Endodermal cell (in vitro differentiated cells): ENCODE data around the gene PWWP2B. TPM values are rescaled to one million over a fixed set of nuclear protein-coding genes. Genes with fewer than 3 reads are reported as not detected.

Experiments
- DNase-seq: peaks from one replicate; pipeline ENCODE4 v3.0.0-alpha.2; 2017
- H3K27ac ChIP-seq: 2 replicates; pipeline ENCODE4 v1.5.1; 2013; ENCODE audit warnings: mild to moderate bottlenecking, low read depth, low read length, moderate library complexity
- H3K27me3 ChIP-seq: 2 replicates; pipeline ENCODE4 v1.6.1; 2013; ENCODE audit warnings: mild to moderate bottlenecking, low read length, moderate library complexity; ENCODE audit not compliant: insufficient read depth, control insufficient read depth, poor library complexity, severe bottlenecking
- H3K36me3 ChIP-seq: 2 replicates; pipeline ENCODE4 v1.7.0; 2013; ENCODE audit warnings: mild to moderate bottlenecking, low read length, moderate library complexity; ENCODE audit not compliant: control insufficient read depth, insufficient read depth
- H3K4me1 ChIP-seq: one replicate; pipeline ENCODE4 v1.7.0; 2013; ENCODE audit warnings: low read length; ENCODE audit not compliant: control insufficient read depth, insufficient read depth
- H3K4me3 ChIP-seq: 2 replicates; pipeline ENCODE4 v1.5.1; 2013; ENCODE audit warnings: mild to moderate bottlenecking, low read length, moderate library complexity
- H3K9ac ChIP-seq: 2 replicates; pipeline ENCODE4 v1.6.1; 2013; ENCODE audit warnings: mild to moderate bottlenecking, low read length, moderate library complexity; ENCODE audit not compliant: poor library complexity, severe bottlenecking; ENCODE audit errors: extremely low read depth
- H3K9me3 ChIP-seq: 2 replicates; pipeline ENCODE4 v1.6.1; 2013; ENCODE audit warnings: mild to moderate bottlenecking, low read length, moderate library complexity; ENCODE audit not compliant: control insufficient read depth
- H3K27ac Mint-ChIP-seq: 2 replicates; pipeline ENCODE4 v1.8.0; 2020; ENCODE audit warnings: mixed read lengths
- H3K27me3 Mint-ChIP-seq: 2 replicates; pipeline ENCODE4 v1.8.0; 2021; ENCODE audit warnings: mild to moderate bottlenecking, mixed read lengths; ENCODE audit not compliant: insufficient read depth
- H3K36me3 Mint-ChIP-seq: 2 replicates; pipeline ENCODE4 v1.8.0; 2020; ENCODE audit warnings: low read depth, mixed read lengths
- H3K4me1 Mint-ChIP-seq: 2 replicates; pipeline ENCODE4 v1.8.0; 2020; ENCODE audit warnings: mixed read lengths
- H3K4me3 Mint-ChIP-seq: 2 replicates; pipeline ENCODE4 v1.8.0; 2020; ENCODE audit warnings: mild to moderate bottlenecking, moderate library complexity, mixed read lengths
- H3K9me3 Mint-ChIP-seq: 2 replicates; pipeline ENCODE4 v1.8.0; 2020; ENCODE audit warnings: mild to moderate bottlenecking, mixed read lengths
- WGBS, 2 experiments: methylation state at CpG; one replicate each; pipeline versions ENCODE4 v1.1.5 to v1.1.7; 2013; ENCODE audit warnings: missing lambda C conversion rate in 2 of 2, mixed read lengths in 1 of 2; ENCODE audit not compliant: insufficient coverage in 1 of 2, insufficient read length in 1 of 2; 5-methylcytosine and 5-hydroxymethylcytosine counted together
- total RNA-seq, 2 donors: library from RNA; stranded (reverse); fragmentation: NEBNext Ultra II Directional in 1 of 2; extraction: Animal tissue kit (Norgen Biotek cat#: 25700) in 1 of 2; gene quantifications; 2 replicates in 1 of 2; 3 replicates in 1 of 2; pipeline ENCODE4 v1.2.1, GENCODE V29; 2021
- TF ChIP-seq, protein P1 (sequence below): fragments of 200-600 bp; sonication (generic); conservative IDR thresholded peaks from 2 replicates; pipeline ENCODE4 v1.5.0; 2021; ENCODE audit warnings: antibody characterized with exemption, mild to moderate bottlenecking

PWWP2B gene
- total RNA-seq, 2 donors from 2014 or later: 11.4 to 13.9 TPM

- peaks cover 2% of the 10 kb centered on the region for H3K27me3 Mint-ChIP-seq
- TF ChIP-seq, protein P1, sequence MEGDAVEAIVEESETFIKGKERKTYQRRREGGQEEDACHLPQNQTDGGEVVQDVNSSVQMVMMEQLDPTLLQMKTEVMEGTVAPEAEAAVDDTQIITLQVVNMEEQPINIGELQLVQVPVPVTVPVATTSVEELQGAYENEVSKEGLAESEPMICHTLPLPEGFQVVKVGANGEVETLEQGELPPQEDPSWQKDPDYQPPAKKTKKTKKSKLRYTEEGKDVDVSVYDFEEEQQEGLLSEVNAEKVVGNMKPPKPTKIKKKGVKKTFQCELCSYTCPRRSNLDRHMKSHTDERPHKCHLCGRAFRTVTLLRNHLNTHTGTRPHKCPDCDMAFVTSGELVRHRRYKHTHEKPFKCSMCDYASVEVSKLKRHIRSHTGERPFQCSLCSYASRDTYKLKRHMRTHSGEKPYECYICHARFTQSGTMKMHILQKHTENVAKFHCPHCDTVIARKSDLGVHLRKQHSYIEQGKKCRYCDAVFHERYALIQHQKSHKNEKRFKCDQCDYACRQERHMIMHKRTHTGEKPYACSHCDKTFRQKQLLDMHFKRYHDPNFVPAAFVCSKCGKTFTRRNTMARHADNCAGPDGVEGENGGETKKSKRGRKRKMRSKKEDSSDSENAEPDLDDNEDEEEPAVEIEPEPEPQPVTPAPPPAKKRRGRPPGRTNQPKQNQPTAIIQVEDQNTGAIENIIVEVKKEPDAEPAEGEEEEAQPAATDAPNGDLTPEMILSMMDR: no peak
- no peaks in the 10 kb centered on the region for H3K9me3 Mint-ChIP-seq
- peaks cover 3% of the 10 kb centered on the region for H3K4me1 Mint-ChIP-seq
- Histone ChIP-seq H3K27me3 (no peaks in the 10 kb centered on the region), H3K27ac (no peak overlapping the region), H3K9ac (no peak overlapping the region), H3K4me1 (peaks cover 3% of the 10 kb centered on the region), H3K4me3 (no peak overlapping the region), H3K36me3 (no peaks in the 10 kb centered on the region), H3K9me3 (no peaks in the 10 kb centered on the region)
- WGBS, 2 experiments: 94 to 96% methylated on average over 4 to 9 of the region's 9 CpGs
- no peak overlapping the region for H3K4me3 Mint-ChIP-seq
- no peaks in the 10 kb centered on the region for H3K36me3 Mint-ChIP-seq
- no peak overlapping the region for H3K27ac Mint-ChIP-seq
- no peak for DNase-seq
Measured at GRCh38 chr10:132393695-132394181, 3.3 kb upstream of the PWWP2B start.

DNA sequence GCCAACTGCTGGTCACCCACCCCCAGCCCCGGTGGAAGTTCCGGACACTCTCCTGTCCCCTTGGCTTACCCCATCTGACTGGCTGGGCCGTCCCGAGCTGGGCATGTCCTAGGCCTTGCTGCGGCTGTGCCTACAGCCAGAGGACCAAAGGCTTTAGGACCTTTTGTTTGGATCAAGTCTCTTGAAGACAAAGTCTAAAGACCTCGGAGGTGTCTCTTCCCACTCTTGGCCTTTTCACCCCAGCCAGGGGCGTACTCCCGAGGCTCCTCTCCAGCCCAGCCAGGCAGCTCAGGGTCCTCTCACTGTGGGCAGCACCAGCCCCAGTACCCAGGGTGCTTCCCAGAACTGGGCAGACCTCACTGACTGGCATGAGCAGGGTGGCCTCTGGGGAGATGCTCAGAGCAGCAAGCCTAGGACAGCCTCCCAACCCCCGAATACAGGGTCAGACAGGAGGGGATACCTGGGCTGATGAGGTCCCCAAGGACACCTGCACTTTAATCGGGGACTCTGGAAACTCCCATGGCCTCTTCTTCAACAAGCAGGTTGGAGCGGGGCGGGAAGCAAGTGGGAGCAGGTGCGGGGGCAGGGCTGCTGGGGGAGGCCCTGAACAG is 2.7 kb upstream of the PWWP2B start:
- Mint-ChIP-seq H3K4me3 (no peak overlapping the region), H3K36me3 (no peaks in the 10 kb centered on the region), H3K27me3 (peaks cover 2% of the 10 kb centered on the region), H3K27ac (no peak overlapping the region), H3K4me1 (peaks cover 3% of the 10 kb centered on the region), H3K9me3 (no peaks in the 10 kb centered on the region)
- H3K9me3 ChIP-seq: no peaks in the 10 kb centered on the region
- 93 to 96% methylated on average over 9 to 13 of the region's 13 CpGs for WGBS, 2 experiments
- H3K27ac ChIP-seq: no peak overlapping the region
- no peaks in the 10 kb centered on the region for H3K36me3 ChIP-seq
- TF ChIP-seq, protein P1: no peak
- H3K9ac ChIP-seq: no peak overlapping the region
- no peak for DNase-seq
- peaks cover 3% of the 10 kb centered on the region for H3K4me1 ChIP-seq
- H3K4me3 ChIP-seq: no peak overlapping the region
- no peaks in the 10 kb centered on the region for H3K27me3 ChIP-seq

- peak overlapping the region; percentile 31 for H3K4me3 Mint-ChIP-seq
- Histone ChIP-seq H3K4me1 (peaks cover 3% of the 10 kb centered on the region), H3K27ac (no peak overlapping the region), H3K36me3 (no peaks in the 10 kb centered on the region), H3K9me3 (no peaks in the 10 kb centered on the region), H3K4me3 (peak overlapping the region; percentile 66), H3K27me3 (no peaks in the 10 kb centered on the region), H3K9ac (no peak overlapping the region)
- TF ChIP-seq, protein P1: no peak
- no peaks in the 10 kb centered on the region for H3K36me3 Mint-ChIP-seq
- 91 to 93% methylated on average over 6 to 12 of the region's 12 CpGs for WGBS, 2 experiments
- no peak overlapping the region for H3K27ac Mint-ChIP-seq
- peaks cover 2% of the 10 kb centered on the region for H3K27me3 Mint-ChIP-seq
- peaks cover 3% of the 10 kb centered on the region for H3K4me1 Mint-ChIP-seq
- no peak for DNase-seq
- H3K9me3 Mint-ChIP-seq: no peaks in the 10 kb centered on the region
Measured at GRCh38 chr10:132394936-132395703, 1.9 kb upstream of the PWWP2B start.
